GM12878 (cell line): ENCODE data around the gene UBAP1L.

Source experiments
- CEBPZ ChIP-seq: fragments of 150-350 bp; IDR thresholded peaks from 2 replicates; pipeline ENCODE4 v1.6.1; 2016; ENCODE audit warnings: low read depth, low read length
- EGR1 ChIP-seq, 2 experiments: IDR thresholded peaks; 1 replicate in 1 of 2; 2 replicates in 1 of 2; pipeline ENCODE4 v1.6.1; 2011 to 2012; ENCODE audit warnings: low read depth in 2 of 2, low read length in 2 of 2, borderline replicate concordance in 1 of 2, mild to moderate bottlenecking in 1 of 2, moderate library complexity in 1 of 2
- NRF1 ChIP-seq: conservative IDR thresholded peaks from 2 replicates; pipeline ENCODE4 v1.6.1; 2011; ENCODE audit warnings: mild to moderate bottlenecking, low read depth, low read length, improper control_type of control experiment
- POLR2A ChIP-seq: IDR thresholded peaks from 2 replicates; pipeline ENCODE4 v1.6.1; 2011; ENCODE audit warnings: low read depth, mild to moderate bottlenecking, low read length
- SMC3 ChIP-seq: IDR thresholded peaks from 2 replicates; pipeline ENCODE4 v1.6.1; 2011; ENCODE audit warnings: low read length, improper control_type of control experiment, borderline replicate concordance
- SP1 ChIP-seq: IDR thresholded peaks from one replicate; pipeline ENCODE4 v1.6.1; 2011; ENCODE audit warnings: low read depth, low read length
- SREBF2 ChIP-seq: IDR thresholded peaks from 2 replicates; pipeline ENCODE4 v1.6.1; 2012; ENCODE audit warnings: mild to moderate bottlenecking, low read length
- SRF ChIP-seq, 2 experiments: IDR thresholded peaks; 2 replicates each; pipeline ENCODE4 v1.6.1; 2011; ENCODE audit warnings: low read depth in 2 of 2, low read length in 2 of 2, mild to moderate bottlenecking in 1 of 2, moderate library complexity in 1 of 2
- TF ChIP-seq, protein P1 (sequence below), 3 experiments: IDR thresholded peaks in 2 of 3; conservative IDR thresholded peaks in 1 of 3; 2 replicates each; pipeline ENCODE4 v1.5.1; 2011; ENCODE audit warnings: low read depth in 3 of 3, low read length in 3 of 3, mild to moderate bottlenecking in 3 of 3, control low read depth in 2 of 3, moderate library complexity in 2 of 3, inconsistent platforms in 1 of 3, mixed read lengths in 1 of 3; ENCODE audit not compliant: control insufficient read depth in 2 of 3, insufficient read depth in 1 of 3; ENCODE audit errors: extremely low read depth in 1 of 3

GRCh38 chr15:65101891-65102708, 12.9 kb downstream of the UBAP1L start:
- TF ChIP-seq, protein P1, sequence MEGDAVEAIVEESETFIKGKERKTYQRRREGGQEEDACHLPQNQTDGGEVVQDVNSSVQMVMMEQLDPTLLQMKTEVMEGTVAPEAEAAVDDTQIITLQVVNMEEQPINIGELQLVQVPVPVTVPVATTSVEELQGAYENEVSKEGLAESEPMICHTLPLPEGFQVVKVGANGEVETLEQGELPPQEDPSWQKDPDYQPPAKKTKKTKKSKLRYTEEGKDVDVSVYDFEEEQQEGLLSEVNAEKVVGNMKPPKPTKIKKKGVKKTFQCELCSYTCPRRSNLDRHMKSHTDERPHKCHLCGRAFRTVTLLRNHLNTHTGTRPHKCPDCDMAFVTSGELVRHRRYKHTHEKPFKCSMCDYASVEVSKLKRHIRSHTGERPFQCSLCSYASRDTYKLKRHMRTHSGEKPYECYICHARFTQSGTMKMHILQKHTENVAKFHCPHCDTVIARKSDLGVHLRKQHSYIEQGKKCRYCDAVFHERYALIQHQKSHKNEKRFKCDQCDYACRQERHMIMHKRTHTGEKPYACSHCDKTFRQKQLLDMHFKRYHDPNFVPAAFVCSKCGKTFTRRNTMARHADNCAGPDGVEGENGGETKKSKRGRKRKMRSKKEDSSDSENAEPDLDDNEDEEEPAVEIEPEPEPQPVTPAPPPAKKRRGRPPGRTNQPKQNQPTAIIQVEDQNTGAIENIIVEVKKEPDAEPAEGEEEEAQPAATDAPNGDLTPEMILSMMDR (IDR thresholded peaks at IDR 0.05 in 2 of 3, conservative IDR thresholded peaks at IDR 0.05 in 1 of 3; ENCODE audit: control insufficient read depth in 2 of 3, extremely low read depth in 1 of 3, insufficient read depth in 1 of 3, low read depth in 3 of 3, low read length in 3 of 3): no peak
- no peak for TF ChIP-seq POLR2A
- no peak for TF ChIP-seq SMC3
- no peak for TF ChIP-seq CEBPZ
- TF ChIP-seq SREBF2: no peak
- no peak for TF ChIP-seq EGR1 (IDR thresholded peaks at IDR 0.05; ENCODE audit: borderline replicate concordance in 1 of 2, low read depth in 2 of 2, low read length in 2 of 2)
- no peak for TF ChIP-seq SP1
- TF ChIP-seq NRF1: no peak
- TF ChIP-seq SRF (IDR thresholded peaks at IDR 0.05; ENCODE audit: low read depth in 2 of 2, low read length in 2 of 2): no peak
